ENCODE data around the gene RNF13. TPM values are rescaled to one million over a fixed set of nuclear protein-coding genes. Genes with fewer than 3 reads are reported as not detected.

RNF13 gene
- total RNA-seq, 1 donor from 2014 or later: 27.1 TPM

GRCh38 chr3:149848238-149848637, 35.2 kb downstream of the RNF13 start:
- TF ChIP-seq CTCF (conservative IDR thresholded peaks at IDR 0.05; ENCODE audit: low read depth, low read length): no peak
- no peak for DNase-seq (ENCODE audit: low read depth)
- no peak overlapping the region for H3K4me3 ChIP-seq (ENCODE audit: low read depth, low read length)

GRCh38 chr3:149848688-149849087, 35.7 kb downstream of the RNF13 start:
- no peak for DNase-seq (ENCODE audit: low read depth)
- no peak for TF ChIP-seq CTCF (conservative IDR thresholded peaks at IDR 0.05; ENCODE audit: low read depth, low read length)
- H3K4me3 ChIP-seq (ENCODE audit: low read depth, low read length): no peak overlapping the region

GRCh38 chr3:149850787-149851584, 38.0 kb downstream of the RNF13 start:
- TF ChIP-seq CTCF (conservative IDR thresholded peaks at IDR 0.05; ENCODE audit: low read depth, low read length): no peak
- no peak for DNase-seq (ENCODE audit: low read depth)
- no peak overlapping the region for H3K4me3 ChIP-seq (ENCODE audit: low read depth, low read length)

GRCh38 chr3:149858911-149859310, 45.9 kb downstream of the RNF13 start:
- no peak overlapping the region for H3K4me3 ChIP-seq (ENCODE audit: low read depth, low read length)
- DNase-seq (ENCODE audit: low read depth): no peak
- TF ChIP-seq CTCF (conservative IDR thresholded peaks at IDR 0.05; ENCODE audit: low read depth, low read length): no peak

- no peak for TF ChIP-seq CTCF (conservative IDR thresholded peaks at IDR 0.05; ENCODE audit: low read depth, low read length)
- H3K4me3 ChIP-seq (ENCODE audit: low read depth, low read length): no peak overlapping the region
- no peak for DNase-seq (ENCODE audit: low read depth)
Measured at GRCh38 chr3:149860881-149861280, 47.9 kb downstream of the RNF13 start.

- TF ChIP-seq CTCF (conservative IDR thresholded peaks at IDR 0.05; ENCODE audit: low read depth, low read length): no peak
- no peak for DNase-seq (ENCODE audit: low read depth)
Measured at GRCh38 chr3:149867563-149867962, 54.5 kb downstream of the RNF13 start.

GRCh38 chr3:149871855-149872254, 58.8 kb downstream of the RNF13 start:
- no peak for DNase-seq (ENCODE audit: low read depth)
- H3K4me3 ChIP-seq (ENCODE audit: low read depth, low read length): no peak overlapping the region
- no peak for TF ChIP-seq CTCF (conservative IDR thresholded peaks at IDR 0.05; ENCODE audit: low read depth, low read length)

More at GRCh38 chr3:149867563-149867962, 54.5 kb downstream of the RNF13 start:
- no peak overlapping the region for H3K4me3 ChIP-seq (ENCODE audit: low read depth, low read length)

All from epithelial cell of proximal tubule (primary cell).